Liver (tissue), 3 donors: ENCODE results near the gene LCORL.

ENCODE experiments used
- CTCF ChIP-seq: fragments of 150-350 bp; IDR thresholded peaks from 2 replicates; pipeline ENCODE4 v1.5.1; 2017; ENCODE audit warnings: improper control_type of control experiment, low read depth, low read length; ENCODE audit not compliant: missing input control
- FOXA1 ChIP-seq: IDR thresholded peaks from 2 replicates; pipeline ENCODE4 v1.6.1; 2016; ENCODE audit warnings: antibody characterized with exemption
- JUND ChIP-seq, 2 donors: IDR thresholded peaks; 2 replicates each; pipeline ENCODE4 v1.6.1; 2016; ENCODE audit warnings: antibody characterized with exemption in 2 of 2
- MAX ChIP-seq: IDR thresholded peaks from 2 replicates; pipeline ENCODE4 v1.6.1; 2016; ENCODE audit warnings: antibody characterized with exemption
- REST ChIP-seq: IDR thresholded peaks from 2 replicates; pipeline ENCODE4 v1.6.1; 2016; ENCODE audit warnings: antibody characterized with exemption, mild to moderate bottlenecking
- YY1 ChIP-seq: IDR thresholded peaks from 2 replicates; pipeline ENCODE4 v1.6.1; 2016; ENCODE audit warnings: antibody characterized with exemption, mild to moderate bottlenecking
- donor health status: healthy.
- donor health status: healthy.

GRCh38 chr4:18063079-18063478, 41.5 kb upstream of the LCORL start:
- TF ChIP-seq CTCF (no peak), MAX (no peak), JUND (IDR thresholded peaks at IDR 0.05) (no peak), FOXA1 (no peak), REST (no peak), YY1 (no peak)
